HL-60/S4 treated with phorbol 12-myristate 13-acetate at 8.2 ng/mL for 4 days and 3 days (cell line): ENCODE data around the gene NFATC1.
"Not testable (repeated sequence)": the region's sequence is repeated elsewhere in the genome, so short reads cannot be mapped to it uniquely, and the experiment has no call there.

Experiments
- in situ Hi-C: fragments of 300-500 bp; cut with MboI; formaldehyde crosslinking; loops from 2 replicates; pipeline ENCODE4 v1.15.0; 2022; ENCODE audit warnings: low sequenced_read_pairs

Gene NFATC1

DNA sequence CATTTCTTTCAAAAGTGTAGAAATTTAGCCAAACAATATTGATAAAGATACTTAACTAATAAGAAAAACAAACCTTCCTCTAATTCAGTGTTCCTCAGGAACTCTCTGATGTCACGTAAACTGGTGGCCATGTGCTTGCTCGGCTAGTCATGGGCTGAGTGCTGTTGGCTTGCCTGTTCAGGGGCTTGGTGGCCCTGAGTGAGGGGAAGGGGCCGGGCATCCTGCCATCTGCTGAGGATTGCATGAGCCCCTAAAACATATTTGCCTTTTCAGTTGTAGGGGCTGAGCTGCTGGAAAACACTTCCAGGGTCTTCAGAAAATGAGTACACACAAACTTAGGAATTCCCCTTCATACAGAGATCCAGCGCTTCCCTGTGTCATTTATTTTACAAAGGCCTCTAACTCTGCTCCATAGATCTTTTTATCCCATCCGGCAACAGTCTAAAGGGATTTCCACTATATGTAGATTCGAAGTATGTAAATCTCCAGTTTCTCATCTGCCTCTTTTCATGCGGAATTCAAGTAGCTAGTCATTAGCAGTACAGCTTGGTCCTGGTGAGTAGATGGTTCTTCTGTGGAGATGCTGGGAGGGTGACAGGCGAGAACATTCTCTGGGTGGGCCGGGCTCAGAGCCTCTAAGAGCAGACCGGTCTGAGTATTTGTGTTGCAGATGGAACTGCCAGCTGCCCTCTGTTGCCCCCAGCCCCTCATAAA, 20.1 kb upstream of the NFATC1 start:
- in situ Hi-C loops = no loop called here

DNA sequence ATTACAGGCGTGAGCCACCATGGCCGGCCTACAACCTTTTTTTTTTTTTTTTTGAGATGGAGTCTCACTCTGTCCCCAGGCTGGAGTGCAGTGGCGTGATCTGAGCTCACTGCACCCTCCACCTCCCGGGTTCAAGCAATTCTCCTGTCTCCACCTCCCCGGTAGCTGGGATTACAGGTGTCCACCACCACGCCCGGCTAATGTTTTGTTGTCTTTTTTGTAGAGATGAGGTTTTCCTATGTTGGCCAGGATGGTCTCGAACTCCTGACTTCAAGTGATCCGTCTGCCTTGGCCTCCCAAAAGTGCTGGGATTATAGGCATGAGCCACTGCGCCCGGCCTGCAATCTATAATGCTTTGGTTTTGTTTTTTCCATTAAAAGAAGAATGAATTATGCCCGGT, 19.1 kb upstream of the NFATC1 start:
- in situ Hi-C loops = not testable (repeated sequence)

DNA sequence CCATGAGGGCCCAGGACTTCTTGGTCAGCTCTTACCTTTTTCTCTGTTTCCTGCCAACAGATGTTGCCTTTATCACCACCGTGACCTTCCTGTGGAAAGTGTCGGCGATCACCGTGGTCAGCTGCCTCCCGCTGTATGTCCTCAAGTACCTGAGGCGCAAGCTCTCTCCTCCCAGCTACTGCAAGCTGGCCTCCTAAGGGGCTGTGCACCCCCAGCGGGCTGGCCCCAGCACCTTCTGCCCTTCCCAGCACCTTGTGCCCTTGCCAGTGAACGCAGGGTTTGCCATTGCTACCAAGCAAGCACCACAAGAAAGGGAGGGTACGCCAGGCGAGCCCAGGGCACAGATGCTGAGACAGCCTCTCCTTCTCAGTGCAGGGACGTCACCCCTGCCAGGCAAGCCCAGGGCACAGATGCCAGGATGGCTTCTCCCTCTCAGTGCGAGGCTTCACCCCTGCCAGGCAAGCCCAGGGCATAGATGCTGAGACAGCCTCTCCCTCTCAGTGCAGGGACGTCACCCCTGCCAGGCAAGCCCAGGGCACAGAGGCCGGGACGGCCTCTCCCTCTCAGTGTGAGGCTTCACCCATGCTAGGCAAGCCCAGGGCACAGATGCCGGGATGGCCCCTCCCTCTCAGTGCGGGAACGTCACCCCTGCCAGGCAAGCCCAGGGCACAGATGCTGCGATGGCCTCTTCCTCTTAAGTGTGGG, 18.4 kb upstream of the NFATC1 start:
- in situ Hi-C loops = no loop called here

DNA sequence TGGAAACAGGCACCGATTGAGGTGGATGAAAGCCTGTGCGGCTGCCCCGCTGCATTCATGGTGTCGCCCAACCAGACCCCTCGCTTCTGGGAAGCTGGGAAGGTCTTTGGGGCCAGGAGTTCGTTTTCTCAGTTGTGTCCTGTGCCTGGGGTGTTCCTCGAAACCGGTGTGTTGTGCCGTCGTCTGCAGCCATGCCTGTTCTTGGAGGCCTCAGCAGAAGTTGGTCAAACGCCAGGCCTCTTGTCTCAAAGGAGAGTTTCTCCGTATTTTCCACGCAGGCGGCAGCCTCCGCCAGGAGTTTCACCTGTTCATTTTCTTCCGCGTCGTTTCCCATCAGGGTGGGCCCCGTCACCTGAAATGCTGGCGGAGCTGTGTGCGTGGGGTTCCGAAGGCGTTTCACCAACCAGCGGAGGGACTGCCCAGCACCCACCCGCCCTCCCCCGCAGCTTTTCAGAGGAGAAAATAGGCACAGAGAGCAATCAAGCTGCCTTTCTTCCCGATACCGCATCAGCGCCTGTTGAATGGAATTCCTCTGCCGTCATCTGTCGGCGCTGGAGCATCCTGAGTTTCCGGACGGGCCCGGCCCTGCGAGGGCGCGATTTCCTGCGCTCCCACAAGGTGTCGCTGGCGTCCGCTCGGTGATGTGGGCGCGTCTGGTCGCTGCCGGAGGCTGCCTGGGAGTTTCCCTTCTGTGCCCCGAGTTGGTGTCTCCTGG, 17.0 kb upstream of the NFATC1 start:
- in situ Hi-C loops = no loop called here

DNA sequence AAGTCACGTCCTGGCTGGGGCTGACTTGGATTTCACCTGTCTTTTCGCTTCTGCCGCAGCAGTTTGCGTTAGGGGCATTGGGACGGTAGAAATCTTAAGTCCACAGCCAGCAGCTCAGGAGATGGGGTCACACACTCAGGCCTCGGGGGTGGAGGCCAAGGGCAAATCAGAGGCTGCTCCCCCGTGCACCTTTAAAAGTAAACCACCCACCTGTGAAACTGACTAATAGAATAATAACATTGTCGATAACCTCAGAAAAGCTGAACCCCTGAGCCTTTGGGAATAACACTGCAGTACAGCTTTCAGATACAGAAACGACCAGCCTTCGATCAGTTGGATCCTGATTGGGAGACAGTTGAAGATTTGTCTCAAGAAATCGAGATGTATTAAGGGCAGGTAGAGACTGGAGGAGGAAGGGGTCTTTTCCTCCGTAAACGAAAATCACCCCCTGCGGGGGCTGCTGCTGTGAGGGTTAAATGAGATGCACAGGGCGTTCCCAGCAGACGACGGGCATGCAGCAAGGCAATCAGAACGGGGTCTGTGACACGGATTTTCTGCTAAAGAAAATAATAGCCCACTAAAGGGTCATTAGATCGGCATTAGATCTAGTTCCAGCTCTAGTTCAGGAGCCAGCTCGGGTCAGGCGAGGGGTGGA, 16.4 kb upstream of the NFATC1 start:
- in situ Hi-C loops = no loop called here

DNA sequence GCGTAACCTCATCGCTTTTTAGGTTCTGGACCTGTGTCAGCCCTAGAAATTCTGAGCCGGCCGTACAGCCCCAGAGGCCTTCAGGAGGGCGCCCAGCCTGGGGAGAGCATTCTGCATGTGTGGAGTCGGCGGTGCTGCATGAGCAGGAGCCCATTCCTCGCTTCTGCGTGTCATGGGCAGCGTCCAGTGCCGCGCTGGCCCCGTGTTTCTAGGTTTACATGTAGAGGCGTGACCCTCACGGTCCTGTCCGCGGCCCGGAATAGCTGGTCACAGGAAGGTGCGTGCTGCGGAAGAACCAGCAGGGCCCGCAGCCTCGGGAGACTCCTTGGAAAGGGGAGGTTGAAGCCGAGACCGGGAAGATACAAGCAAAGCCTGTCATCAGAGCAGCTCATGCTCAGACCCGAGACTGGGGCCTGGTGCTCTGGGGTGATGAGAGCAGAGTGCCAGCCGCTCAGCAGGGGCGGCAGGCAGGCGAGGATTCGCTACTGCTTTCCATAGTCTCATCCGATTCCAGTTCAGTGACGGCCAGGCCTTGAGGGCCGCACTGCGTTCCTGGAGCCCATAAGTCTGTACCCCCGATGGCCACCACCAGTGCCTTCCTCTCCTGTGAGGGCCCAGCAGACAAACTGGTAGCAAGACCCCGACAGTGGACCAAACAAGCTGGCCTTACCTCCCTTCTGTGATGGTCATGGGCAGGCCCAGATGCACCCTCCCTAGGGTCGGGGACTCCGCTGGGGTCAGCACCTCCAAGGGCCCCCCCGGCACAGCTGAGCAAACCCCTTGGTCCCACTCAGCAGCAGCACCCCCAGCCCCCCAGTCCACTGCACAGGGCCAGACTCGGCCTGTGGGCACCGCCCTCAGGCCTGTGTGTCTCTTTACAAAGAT, 15.6 kb upstream of the NFATC1 start:
- in situ Hi-C loops = no loop called here

DNA sequence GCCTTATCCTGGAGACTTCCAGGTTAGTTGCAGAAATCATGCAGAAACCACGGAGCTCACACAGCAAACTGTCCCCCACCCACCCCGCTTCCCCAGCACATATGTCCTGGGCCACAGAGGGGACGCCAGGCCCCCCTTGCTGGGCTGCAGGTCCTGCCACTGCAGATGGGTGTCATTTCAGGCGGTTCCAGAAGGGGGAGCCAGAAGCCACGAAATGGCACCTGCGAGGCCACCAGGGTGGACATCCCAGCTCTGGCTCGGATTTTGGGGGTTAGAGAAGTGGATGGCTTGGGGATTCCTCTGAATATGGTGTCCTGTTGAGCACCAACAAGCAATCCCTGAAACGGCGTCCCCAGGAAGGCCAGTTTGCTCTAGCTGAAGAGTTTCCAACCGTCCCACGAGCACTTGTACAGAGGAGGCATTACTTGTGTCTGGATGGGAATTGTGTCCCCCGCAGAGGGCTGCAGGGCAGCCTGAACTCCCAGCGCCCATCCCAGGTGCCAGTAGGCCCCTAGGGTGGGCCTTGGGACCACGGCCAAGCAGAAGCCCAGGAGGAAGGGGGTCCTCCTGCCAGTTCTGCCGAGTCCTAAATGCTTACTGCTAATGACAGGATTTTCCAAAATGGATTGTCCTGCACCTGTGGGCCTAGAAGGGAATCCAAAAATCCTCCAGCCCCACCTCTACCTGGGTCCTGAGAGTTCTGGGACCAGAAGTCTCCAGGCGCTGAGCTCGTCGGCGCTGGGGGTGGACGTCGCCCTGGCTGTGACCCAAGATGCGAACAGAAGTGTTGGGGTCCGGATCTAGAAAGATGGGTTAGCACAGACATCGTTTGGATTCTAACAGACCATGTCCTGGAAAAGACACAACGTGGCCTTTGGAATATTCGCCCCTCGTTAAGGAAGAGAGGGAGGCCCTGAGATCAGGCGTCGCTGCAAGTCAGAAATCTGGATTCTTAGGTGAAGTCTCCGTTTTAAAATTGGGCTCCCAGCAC, 14.6 kb upstream of the NFATC1 start:
- in situ Hi-C loops = no loop called here

DNA sequence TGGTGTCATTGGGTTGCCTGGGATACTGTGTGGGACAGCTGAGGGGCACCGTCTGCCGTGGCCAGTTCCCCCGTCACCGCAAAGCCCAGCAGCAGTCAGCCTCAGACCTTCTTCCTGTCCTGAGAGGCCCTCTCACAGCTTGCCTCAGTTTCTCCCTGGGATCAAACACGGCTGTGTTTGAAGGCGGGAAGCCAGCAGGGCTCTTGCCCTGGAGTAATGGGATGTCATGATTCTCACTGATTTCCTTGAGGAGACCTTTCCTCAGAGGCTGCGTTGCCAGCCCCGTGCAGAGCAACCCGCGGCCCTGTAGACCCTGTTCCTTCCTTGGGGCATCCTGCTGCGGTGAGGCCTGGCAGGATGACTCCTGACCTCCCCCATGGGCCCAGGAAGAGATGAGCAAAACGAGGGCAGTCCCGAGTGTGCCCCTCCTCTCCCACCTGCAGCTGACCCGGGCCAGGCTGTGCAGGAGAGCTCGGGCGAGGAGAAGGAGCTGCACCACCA, 13.9 kb upstream of the NFATC1 start:
- in situ Hi-C loops = no loop called here

DNA sequence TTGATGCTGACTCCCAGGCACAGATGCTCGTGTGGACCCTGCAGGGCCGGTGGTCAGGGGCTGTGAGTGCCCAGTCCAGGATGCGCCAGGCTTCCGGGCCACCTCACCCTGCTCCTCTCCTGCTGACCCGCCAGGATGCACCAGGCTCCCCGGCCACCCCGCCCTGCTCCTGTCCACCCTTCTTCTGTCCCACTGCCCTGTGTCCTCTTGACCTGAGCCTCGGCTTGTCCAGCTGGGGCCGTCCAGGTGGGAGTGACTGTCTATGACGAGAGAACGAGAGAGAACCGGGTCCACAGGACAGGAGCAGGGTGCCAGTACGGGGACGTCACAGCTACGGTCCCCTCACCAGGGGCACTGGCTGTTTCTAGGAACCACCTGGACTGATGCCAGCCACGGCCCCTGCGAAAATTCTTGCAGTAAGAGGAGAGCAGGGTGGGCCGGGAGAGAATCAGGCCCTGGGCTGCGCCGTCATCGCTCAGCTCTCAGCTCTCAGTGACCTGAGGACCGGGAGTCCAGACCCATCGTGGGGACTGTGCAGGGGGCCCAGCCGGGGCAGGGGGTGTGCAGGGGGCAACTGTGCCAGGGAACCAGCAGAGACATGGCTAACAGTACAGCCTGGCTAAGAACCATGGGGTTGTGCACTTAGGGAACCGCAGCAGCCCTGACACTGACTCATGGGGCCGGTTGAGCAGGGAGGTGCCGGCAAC, 12.9 kb upstream of the NFATC1 start:
- in situ Hi-C loops = no loop called here

DNA sequence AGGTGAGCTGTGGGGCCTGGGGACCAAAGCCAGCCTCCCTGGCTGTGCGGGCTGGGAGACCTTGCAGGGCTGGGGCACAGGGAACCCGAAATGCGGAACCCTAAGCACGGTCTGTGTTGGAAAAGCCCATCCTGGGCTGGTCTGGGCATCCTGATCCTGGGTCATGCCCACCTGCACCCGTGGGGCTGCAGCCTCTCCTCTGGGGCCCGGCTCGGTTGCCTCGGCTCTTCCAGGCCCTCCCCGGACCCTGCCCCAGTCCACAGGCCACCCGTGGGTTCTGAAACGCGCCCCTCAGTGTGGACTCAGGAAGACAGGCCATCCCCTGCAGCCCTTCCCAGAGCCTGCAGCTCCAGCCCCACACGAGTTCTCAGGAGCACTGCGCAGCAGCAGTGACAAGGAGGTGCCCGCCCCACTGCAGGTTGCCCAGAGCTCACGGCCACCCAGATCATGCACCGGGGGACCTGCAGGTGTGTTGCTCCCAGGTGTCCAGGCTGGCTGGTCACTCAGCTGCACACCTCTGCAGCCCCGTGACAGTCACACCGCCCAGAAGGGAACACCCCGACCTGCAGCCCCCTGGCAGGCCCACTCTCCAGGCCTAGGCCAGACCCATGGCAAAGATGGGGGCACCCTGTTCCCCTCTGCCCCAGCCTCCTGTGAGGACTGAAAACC, 12.2 kb upstream of the NFATC1 start:
- in situ Hi-C loops = no loop called here

DNA sequence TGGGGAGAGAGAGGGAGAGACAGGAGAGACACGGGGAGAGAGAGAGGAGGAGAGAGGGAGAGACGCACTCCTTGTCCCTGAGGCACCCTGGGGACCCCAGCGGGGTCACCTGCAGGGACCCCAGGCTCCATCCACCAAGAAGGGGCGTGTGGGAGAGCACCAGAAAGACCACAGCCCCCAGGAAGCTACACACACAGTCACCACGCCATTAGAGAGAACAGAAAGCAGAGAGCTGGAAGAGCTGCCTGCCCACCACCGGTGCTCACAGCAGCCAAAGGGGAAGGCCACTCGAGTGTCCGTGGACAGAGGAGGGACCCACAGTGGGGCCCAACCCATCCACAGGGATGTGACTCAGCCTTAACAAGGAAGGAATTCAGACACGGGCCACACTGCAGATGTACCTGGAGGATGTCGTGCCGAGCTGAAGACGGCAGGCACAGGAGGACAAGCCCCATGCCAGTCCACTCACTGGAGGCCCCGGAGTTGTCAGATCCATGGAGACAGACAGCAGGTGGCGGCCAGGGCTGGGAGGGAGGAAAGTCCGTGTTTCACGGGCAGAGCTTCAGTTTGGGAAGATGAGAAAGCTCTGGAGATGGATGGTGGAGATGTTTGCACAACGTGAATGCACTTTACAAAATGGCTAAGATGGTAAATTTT, 11.5 kb upstream of the NFATC1 start:
- in situ Hi-C loops = no loop called here

DNA sequence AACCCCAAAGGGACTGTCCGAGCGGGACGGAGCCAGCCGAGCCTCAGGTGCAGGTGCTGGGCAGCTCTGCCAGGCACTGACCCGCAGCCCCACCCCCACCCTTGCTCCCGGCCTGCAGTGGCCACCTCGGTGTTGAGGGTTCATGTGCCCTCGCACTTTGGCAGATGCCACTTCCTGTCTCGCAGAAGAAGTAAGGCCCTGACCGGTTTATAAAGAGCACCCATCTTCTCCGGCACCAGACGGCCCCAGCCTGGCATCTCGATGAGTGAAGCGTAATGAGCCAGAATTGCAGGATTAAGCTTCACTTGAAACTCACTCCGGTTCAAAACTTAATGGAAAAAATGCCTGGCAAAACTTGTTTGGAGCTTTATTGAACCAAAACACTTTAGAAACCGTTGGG, 10.9 kb upstream of the NFATC1 start:
- in situ Hi-C loops = no loop called here

DNA sequence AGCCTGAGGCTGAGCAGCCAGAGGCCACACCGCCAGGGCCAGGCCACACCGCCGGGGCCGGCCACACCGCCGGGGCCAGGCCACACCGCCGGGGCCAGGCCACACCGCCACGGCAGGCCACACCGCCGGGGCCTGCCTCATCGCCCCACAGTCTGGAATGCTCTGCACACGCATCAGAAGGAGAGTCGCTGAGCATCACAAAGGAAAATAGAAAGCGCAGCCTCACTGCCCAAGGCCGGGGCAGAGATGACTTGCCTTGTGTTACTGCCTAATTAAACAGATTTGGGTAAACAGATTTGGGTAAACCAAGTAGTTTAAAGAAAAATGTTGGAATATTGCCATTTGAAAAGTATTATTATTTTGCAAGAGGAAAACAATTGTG, 10.4 kb upstream of the NFATC1 start:
- in situ Hi-C loops = no loop called here

DNA sequence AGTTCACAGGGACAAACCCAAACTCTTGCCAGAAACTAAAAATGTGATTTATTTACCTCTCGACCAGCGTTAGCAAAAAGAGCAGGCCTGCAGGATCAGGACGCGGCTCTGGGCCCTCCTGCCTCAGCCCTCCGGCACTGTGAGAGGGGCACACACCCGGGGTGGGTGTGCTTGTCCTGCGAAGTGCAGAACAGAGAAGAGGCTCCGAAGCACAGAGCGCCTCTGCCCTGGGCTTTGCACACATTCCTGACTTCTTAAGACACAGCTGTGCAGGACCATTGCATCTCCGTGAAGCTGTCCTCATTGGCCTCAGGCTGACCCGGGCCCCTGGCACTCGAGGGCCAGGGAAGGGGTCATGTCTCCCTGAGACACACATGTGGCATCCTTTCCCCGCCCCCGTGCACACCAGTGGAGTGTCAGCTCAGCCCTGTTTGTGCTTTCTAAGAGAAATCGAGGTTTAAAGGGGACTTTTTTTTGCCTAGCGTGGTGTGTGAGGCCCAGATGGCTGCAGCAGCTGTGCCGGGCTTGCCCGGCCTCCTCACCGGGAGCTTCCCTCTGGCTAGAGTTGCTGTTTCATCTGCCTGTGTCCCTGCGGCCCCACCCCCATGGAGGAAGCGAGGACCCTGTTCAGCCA, 9.9 kb upstream of the NFATC1 start:
- in situ Hi-C loops = no loop called here

DNA sequence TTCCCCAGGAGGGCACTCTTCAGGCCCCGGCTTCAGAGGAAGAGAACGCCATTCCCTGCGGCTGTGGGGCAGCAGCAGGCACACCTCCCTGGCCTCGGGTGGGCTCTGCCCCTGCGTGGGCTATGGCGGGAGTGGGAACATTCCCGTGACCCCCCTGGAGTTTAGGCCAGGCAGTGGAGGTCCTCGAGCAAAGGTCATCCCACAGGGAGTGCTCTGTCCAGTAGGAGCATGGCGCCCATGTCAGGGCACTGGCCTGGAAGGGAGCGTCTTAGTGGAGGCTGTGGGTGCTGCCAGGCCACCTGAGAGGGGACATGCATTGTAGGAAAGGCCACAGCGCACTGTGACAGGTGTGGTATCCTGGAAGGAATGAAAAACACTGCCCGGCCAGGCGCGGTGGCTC, 9.2 kb upstream of the NFATC1 start:
- in situ Hi-C loops = no loop called here

DNA sequence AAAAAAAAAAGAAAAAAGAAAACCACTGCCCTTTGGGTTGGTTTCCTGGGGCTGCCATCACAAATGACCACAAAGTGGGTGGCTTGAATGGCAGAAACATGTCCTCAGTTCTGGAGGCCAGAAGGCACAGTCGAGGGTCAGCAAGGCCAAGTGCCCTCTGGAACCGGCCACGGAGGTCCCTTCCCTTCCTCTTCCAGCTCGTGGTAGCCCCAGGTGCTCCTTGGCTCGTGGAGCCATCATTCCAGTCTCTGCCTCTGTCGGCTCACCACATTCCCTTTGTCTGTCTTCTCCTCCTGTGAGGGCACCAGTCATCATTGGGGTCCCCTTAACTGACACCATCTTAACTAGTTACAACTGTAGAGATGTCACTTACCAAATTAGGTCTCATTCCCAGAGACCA, 8.5 kb upstream of the NFATC1 start:
- in situ Hi-C loops = no loop called here

DNA sequence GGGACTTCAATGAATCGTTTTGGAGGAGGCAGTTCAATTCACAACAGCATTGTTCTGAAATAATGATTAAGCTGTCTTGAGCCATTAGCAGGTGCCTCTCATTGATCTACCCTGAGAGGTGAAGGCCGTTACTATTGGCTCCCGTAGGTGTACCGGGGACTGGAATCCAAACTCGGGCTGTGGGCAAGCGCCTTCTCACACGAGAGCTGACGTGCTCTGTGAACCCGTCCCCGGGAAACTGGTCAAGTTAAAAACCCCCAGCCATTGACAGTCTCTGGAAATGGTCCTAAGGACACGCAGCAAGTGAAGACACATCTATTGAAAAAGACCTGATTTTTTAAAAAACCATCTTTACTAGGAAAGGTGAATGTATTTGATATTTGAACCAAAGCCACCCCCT, 8.1 kb upstream of the NFATC1 start:
- in situ Hi-C loops = no loop called here
